Mesenchymal stem cell (in vitro differentiated cells and primary cell): ENCODE measurements around the gene DDX60.
A peak's percentile ranks its signal among the peaks of the same experiment; 100 is the strongest.

ENCODE experiments used
- DNase-seq: peaks from one replicate; pipeline ENCODE4 v3.0.0-alpha.2; 2013
- H2AFZ ChIP-seq: one replicate; pipeline ENCODE4 v1.6.1; 2013; ENCODE audit warnings: low read depth, mild to moderate bottlenecking, control low read depth, inconsistent platforms, low read length, moderate library complexity
- H2AK5ac ChIP-seq: 2 replicates; pipeline ENCODE4 v1.6.1; 2013; ENCODE audit warnings: low read length, moderate library complexity, mild to moderate bottlenecking, inconsistent platforms; ENCODE audit not compliant: severe bottlenecking
- H2BK120ac ChIP-seq: one replicate; pipeline ENCODE4 v1.6.1; 2013; ENCODE audit warnings: low read depth, mild to moderate bottlenecking, inconsistent platforms, low read length, moderate library complexity
- H2BK12ac ChIP-seq, 2 experiments: one replicate each; pipeline ENCODE4 v1.6.1; 2013; ENCODE audit warnings: inconsistent platforms in 2 of 2, low read length in 2 of 2, mild to moderate bottlenecking in 2 of 2, moderate library complexity in 2 of 2, control low read depth in 1 of 2
- H2BK15ac ChIP-seq: one replicate; pipeline ENCODE4 v1.6.1; 2013; ENCODE audit warnings: mild to moderate bottlenecking, low read depth, inconsistent platforms; ENCODE audit not compliant: poor library complexity, severe bottlenecking
- H2BK5ac ChIP-seq: 2 replicates; pipeline ENCODE4 v1.6.1; 2013; ENCODE audit warnings: low read depth, mild to moderate bottlenecking, low read length, control low read depth, inconsistent platforms; ENCODE audit not compliant: poor library complexity, severe bottlenecking
- H3K14ac ChIP-seq, 2 experiments: one replicate each; pipeline ENCODE4 v1.6.1; 2013; ENCODE audit warnings: inconsistent platforms in 2 of 2, low read length in 2 of 2, control low read depth in 1 of 2, mild to moderate bottlenecking in 1 of 2, moderate library complexity in 1 of 2
- H3K18ac ChIP-seq, 2 experiments: one replicate each; pipeline ENCODE4 v1.6.1; 2013; ENCODE audit warnings: inconsistent platforms in 2 of 2, low read length in 2 of 2, control low read depth in 1 of 2, low read depth in 1 of 2, mild to moderate bottlenecking in 1 of 2
- H3K23ac ChIP-seq, 2 experiments: one replicate each; pipeline ENCODE4 v1.6.1; 2013; ENCODE audit warnings: inconsistent platforms in 2 of 2, low read length in 2 of 2, mild to moderate bottlenecking in 2 of 2, moderate library complexity in 2 of 2, control low read depth in 1 of 2
- H3K27ac ChIP-seq: 2 replicates; pipeline ENCODE4 v1.5.1; 2013; ENCODE audit warnings: mild to moderate bottlenecking, moderate library complexity, low read length, control low read depth, inconsistent platforms; ENCODE audit not compliant: poor library complexity, severe bottlenecking
- H3K27me3 ChIP-seq, 2 experiments: 2 replicates each; pipeline versions ENCODE4 v1.6.1 to v1.7.0; 2013; ENCODE audit warnings: low read length in 2 of 2, mild to moderate bottlenecking in 2 of 2, moderate library complexity in 2 of 2, control low read depth in 1 of 2, inconsistent platforms in 1 of 2; ENCODE audit not compliant: control insufficient read depth in 1 of 2, insufficient read depth in 1 of 2
- H3K36me3 ChIP-seq, 2 experiments: 2 replicates each; pipeline versions ENCODE4 v1.6.1 to v1.7.0; 2013; ENCODE audit warnings: low read length in 2 of 2, control low read depth in 1 of 2, inconsistent platforms in 1 of 2, low read depth in 1 of 2, mild to moderate bottlenecking in 1 of 2; ENCODE audit not compliant: insufficient read depth in 2 of 2, control insufficient read depth in 1 of 2
- H3K4ac ChIP-seq, 2 experiments: one replicate each; pipeline ENCODE4 v1.6.1; 2013; ENCODE audit warnings: inconsistent platforms in 2 of 2, low read length in 2 of 2, mild to moderate bottlenecking in 2 of 2, moderate library complexity in 2 of 2, control low read depth in 1 of 2, low read depth in 1 of 2
- H3K4me1 ChIP-seq: 2 replicates; pipeline ENCODE4 v1.6.1; 2013; ENCODE audit warnings: low read depth, low read length, control low read depth; ENCODE audit not compliant: control insufficient read depth, insufficient read depth
- H3K4me2 ChIP-seq: 2 replicates; pipeline ENCODE4 v1.6.1; 2013; ENCODE audit warnings: low read length, mild to moderate bottlenecking, inconsistent platforms; ENCODE audit not compliant: poor library complexity, severe bottlenecking
- H3K4me3 ChIP-seq, 2 experiments: 2 replicates each; pipeline versions ENCODE4 v1.5.1 to v1.7.0; 2013; ENCODE audit warnings: low read length in 2 of 2, mild to moderate bottlenecking in 2 of 2, control low read depth in 1 of 2, low read depth in 1 of 2; ENCODE audit not compliant: insufficient read depth in 1 of 2
- H3K79me1 ChIP-seq: replicated peaks from 2 replicates; pipeline ENCODE4 v1.6.1; 2013; ENCODE audit warnings: mild to moderate bottlenecking, control low read depth, low read length, inconsistent platforms; ENCODE audit not compliant: poor library complexity, severe bottlenecking
- H3K9ac ChIP-seq: 2 replicates; pipeline ENCODE4 v1.7.0; 2013; ENCODE audit warnings: mild to moderate bottlenecking, low read length, moderate library complexity
- H3K9me3 ChIP-seq: 2 replicates; pipeline ENCODE4 v1.7.0; 2013; ENCODE audit warnings: mild to moderate bottlenecking, low read length; ENCODE audit not compliant: control insufficient read depth
- H4K8ac ChIP-seq: one replicate; pipeline ENCODE4 v1.6.1; 2013; ENCODE audit warnings: inconsistent platforms, mild to moderate bottlenecking, low read length, moderate library complexity
- H4K91ac ChIP-seq: one replicate; pipeline ENCODE4 v1.6.1; 2013; ENCODE audit warnings: mild to moderate bottlenecking, low read length, inconsistent platforms
- WGBS: methylation state at CpG from one replicate; pipeline ENCODE4 v1.1.7; 2013; ENCODE audit warnings: mixed read lengths; 5-methylcytosine and 5-hydroxymethylcytosine counted together

DDX60 gene

DNA sequence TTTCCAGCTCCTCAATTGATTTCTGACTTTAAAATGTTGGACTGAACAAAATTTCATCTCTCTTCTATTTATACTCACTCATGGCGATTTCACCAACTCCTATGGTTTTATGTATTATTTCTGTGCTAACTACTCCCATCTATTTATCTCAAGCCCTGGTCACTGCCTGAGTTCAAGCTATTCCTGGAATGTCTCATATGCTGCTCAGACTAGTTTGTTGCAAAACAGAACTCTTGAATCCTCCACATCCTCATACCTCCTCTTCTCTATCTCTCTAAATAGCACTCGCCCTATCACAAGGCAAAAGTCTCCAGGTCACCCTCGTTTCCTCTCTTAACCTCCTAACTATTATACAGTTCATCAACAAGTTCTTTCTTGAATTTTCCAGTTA, 19.0 kb upstream of the DDX60 start:
- WGBS: 57% methylated on average over 3 of the region's 3 CpGs
- no peaks in the 10 kb centered on the region for H3K79me1 ChIP-seq
- H3K4me1 ChIP-seq: no peaks in the 10 kb centered on the region
- no peak overlapping the region for H2BK5ac ChIP-seq
- no peak overlapping the region for H2BK12ac ChIP-seq
- H2AK5ac ChIP-seq: no peak overlapping the region
- no peak overlapping the region for H4K8ac ChIP-seq
- no peak overlapping the region for H4K91ac ChIP-seq
- no peaks in the 10 kb centered on the region for H3K9me3 ChIP-seq
- peak; percentile 50 for DNase-seq
- H3K9ac ChIP-seq: no peak overlapping the region
- H2AFZ ChIP-seq: no peak overlapping the region
- H3K4me3 ChIP-seq: no peak overlapping the region
- no peak overlapping the region for H3K4ac ChIP-seq
- H3K14ac ChIP-seq: no peak overlapping the region
- H3K23ac ChIP-seq: no peak overlapping the region
- H3K36me3 ChIP-seq: no peaks in the 10 kb centered on the region
- no peak overlapping the region for H3K27ac ChIP-seq
- no peak overlapping the region for H2BK120ac ChIP-seq
- no peak overlapping the region for H3K4me2 ChIP-seq
- no peak overlapping the region for H3K18ac ChIP-seq
- H3K27me3 ChIP-seq: no peaks in the 10 kb centered on the region
- no peak overlapping the region for H2BK15ac ChIP-seq

DNA sequence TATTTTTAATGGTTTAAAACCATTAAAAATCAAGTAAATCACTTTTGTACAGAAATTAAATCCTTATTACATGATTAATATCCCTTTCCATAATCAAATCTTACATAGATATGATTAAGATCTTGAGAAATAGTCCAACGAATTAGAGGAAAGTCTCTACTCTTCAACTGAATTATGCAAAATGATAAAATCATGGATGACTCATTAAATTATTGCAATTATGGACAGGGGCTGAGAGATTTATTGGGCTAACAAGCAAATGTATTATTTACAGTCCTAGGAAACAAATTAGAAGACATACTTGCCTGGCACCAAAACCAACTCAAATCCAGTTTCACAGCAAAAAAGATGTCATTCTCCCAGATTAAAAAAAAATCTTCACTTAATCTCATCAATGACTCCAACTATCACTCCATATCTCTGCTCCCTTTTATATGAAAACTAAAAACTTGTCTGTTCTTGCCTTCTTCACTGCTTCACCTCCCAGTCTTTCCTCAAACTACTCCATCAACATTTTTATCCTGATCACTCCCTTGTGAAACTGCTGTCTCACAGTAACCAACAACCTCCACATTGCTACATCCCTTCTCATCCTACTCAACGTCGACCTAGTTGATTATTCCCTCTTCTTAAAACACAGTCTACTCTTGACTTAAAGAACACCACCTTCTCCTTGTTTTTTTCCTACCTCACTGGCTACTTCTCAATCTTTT, 18.4 kb upstream of the DDX60 start:
- Histone ChIP-seq H3K9me3 (no peaks in the 10 kb centered on the region), H2AK5ac (no peak overlapping the region), H3K4me1 (no peaks in the 10 kb centered on the region), H4K8ac (no peak overlapping the region), H3K4me3 (no peak overlapping the region), H3K14ac (no peak overlapping the region), H3K23ac (no peak overlapping the region), H2BK12ac (no peak overlapping the region), H3K27ac (no peak overlapping the region), H3K9ac (no peak overlapping the region), H3K4ac (no peak overlapping the region), H3K36me3 (no peaks in the 10 kb centered on the region), H2AFZ (no peak overlapping the region), H2BK120ac (no peak overlapping the region), H4K91ac (no peak overlapping the region), H3K4me2 (no peak overlapping the region), H2BK15ac (no peak overlapping the region), H3K79me1 (no peaks in the 10 kb centered on the region), H2BK5ac (no peak overlapping the region), H3K18ac (peak overlapping the region in 1 of 2 experiments; percentile 71), H3K27me3 (no peaks in the 10 kb centered on the region)
- DNase-seq: peak; percentile 8
- 95% methylated on average over 2 of the region's 3 CpGs for WGBS

DNA sequence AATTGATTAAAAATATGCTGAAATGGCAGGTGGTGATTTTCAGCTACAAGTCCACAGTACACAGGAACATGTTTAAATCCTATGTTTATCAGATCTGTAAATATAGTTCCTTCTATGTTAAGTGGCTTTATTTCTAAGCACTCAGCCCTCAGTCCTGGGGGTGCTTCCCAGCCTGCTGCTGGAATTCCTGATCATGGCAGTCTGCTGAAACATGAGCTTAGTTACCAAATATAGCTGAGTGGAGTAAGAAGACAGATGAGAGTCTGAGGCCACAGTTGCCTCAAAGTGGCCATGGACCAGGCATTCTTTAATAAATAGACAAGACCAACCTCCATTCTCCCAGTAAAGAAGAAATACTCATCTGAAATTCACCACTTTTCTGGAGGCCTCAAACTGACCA, 17.1 kb upstream of the DDX60 start:
- H3K27me3 ChIP-seq: no peaks in the 10 kb centered on the region
- H3K36me3 ChIP-seq: no peaks in the 10 kb centered on the region
- H2AFZ ChIP-seq: no peak overlapping the region
- no peak overlapping the region for H3K18ac ChIP-seq
- no peak overlapping the region for H3K14ac ChIP-seq
- no peak overlapping the region for H3K4ac ChIP-seq
- H3K27ac ChIP-seq: no peak overlapping the region
- no peak overlapping the region for H3K4me3 ChIP-seq
- DNase-seq: peak; percentile 81
- no peak overlapping the region for H3K9ac ChIP-seq
- no peak overlapping the region for H2BK12ac ChIP-seq
- H2BK120ac ChIP-seq: no peak overlapping the region
- no peaks in the 10 kb centered on the region for H3K9me3 ChIP-seq
- no peak overlapping the region for H4K91ac ChIP-seq
- H3K79me1 ChIP-seq: no peaks in the 10 kb centered on the region
- no peak overlapping the region for H2AK5ac ChIP-seq
- no peak overlapping the region for H3K23ac ChIP-seq
- H3K4me1 ChIP-seq: no peaks in the 10 kb centered on the region
- no peak overlapping the region for H4K8ac ChIP-seq
- no peak overlapping the region for H2BK15ac ChIP-seq
- H2BK5ac ChIP-seq: no peak overlapping the region
- H3K4me2 ChIP-seq: no peak overlapping the region

DNA sequence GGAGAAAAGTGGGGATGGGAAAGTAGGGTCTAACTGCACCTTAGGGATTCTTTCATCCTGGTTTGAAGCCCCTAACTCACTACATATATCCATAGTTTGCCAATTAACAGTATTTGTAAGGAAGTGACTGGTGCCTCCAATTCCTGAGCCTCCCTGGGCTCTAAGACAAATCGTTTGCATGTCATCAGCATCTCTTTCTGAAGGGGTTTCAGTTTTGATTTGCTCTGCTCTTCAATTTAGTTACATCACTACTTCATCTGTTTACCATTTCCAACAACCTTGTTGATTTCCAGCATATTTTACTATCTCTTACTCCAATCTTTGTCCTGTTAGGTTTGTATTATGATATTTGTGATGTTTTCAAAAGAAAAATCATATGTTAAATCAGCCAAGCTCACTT, 15.5 kb upstream of the DDX60 start:
- H3K36me3 ChIP-seq: no peaks in the 10 kb centered on the region
- no peaks in the 10 kb centered on the region for H3K79me1 ChIP-seq
- no peak overlapping the region for H2BK120ac ChIP-seq
- no peak overlapping the region for H2BK5ac ChIP-seq
- no peak overlapping the region for H3K4ac ChIP-seq
- H3K23ac ChIP-seq: no peak overlapping the region
- H2BK15ac ChIP-seq: no peak overlapping the region
- no peak overlapping the region for H2AK5ac ChIP-seq
- H3K27ac ChIP-seq: no peak overlapping the region
- no peak overlapping the region for H4K8ac ChIP-seq
- H3K14ac ChIP-seq: no peak overlapping the region
- H3K9me3 ChIP-seq: no peaks in the 10 kb centered on the region
- no peak overlapping the region for H3K9ac ChIP-seq
- no peak overlapping the region for H2AFZ ChIP-seq
- H3K4me1 ChIP-seq: no peaks in the 10 kb centered on the region
- WGBS: 92% methylated on average over 1 of the region's 1 CpG
- no peak overlapping the region for H3K4me2 ChIP-seq
- no peak overlapping the region for H4K91ac ChIP-seq
- no peaks in the 10 kb centered on the region for H3K27me3 ChIP-seq
- no peak overlapping the region for H3K4me3 ChIP-seq
- H2BK12ac ChIP-seq: no peak overlapping the region
- DNase-seq: peak; percentile 20
- H3K18ac ChIP-seq: no peak overlapping the region
